Activated effector memory CD4-positive, alpha-beta T cell treated with anti-CD3 and anti-CD28 coated beads, Interleukin-2, amount 50 U/mL, for 16 hours (primary cell): ENCODE data around the gene SLC35E3.
A peak's percentile ranks its signal among the peaks of the same experiment; 100 is the strongest.
"Not testable (repeated sequence)": the region's sequence is repeated elsewhere in the genome, so short reads cannot be mapped to it uniquely, and the experiment has no call there.

Experiments
- DNase-seq: peaks from one replicate; pipeline ENCODE4 v3.0.0-alpha.2; 2020

Gene SLC35E3

GRCh38 chr12:68796399-68796798 is 50.4 kb downstream of the SLC35E3 start:
- no peak for DNase-seq

GRCh38 chr12:68798882-68799234 is 52.9 kb downstream of the SLC35E3 start:
- DNase-seq, result no peak

- DNase-seq, result no peak
These were observed 54.3 kb downstream of the SLC35E3 start for GRCh38 chr12:68800294-68800693.

- not testable (repeated sequence) for DNase-seq
These were observed 55.1 kb downstream of the SLC35E3 start for GRCh38 chr12:68801124-68801523.

- not testable (repeated sequence) for DNase-seq
These were observed 56.4 kb downstream of the SLC35E3 start for GRCh38 chr12:68802372-68802745.

GRCh38 chr12:68802911-68803651 is 57.1 kb downstream of the SLC35E3 start:
- DNase-seq, result not testable (repeated sequence)

GRCh38 chr12:68803948-68804656 is 58.1 kb downstream of the SLC35E3 start:
- DNase-seq, result no peak

- DNase-seq, result no peak
These were observed 58.9 kb downstream of the SLC35E3 start for GRCh38 chr12:68804657-68805591.

GRCh38 chr12:68805592-68806120 is 59.7 kb downstream of the SLC35E3 start:
- no peak for DNase-seq

GRCh38 chr12:68806488-68807237 is 60.7 kb downstream of the SLC35E3 start:
- DNase-seq, result no peak

- not testable (repeated sequence) for DNase-seq
These were observed 61.2 kb downstream of the SLC35E3 start for GRCh38 chr12:68807274-68807575.

GRCh38 chr12:68807576-68808387 is 61.8 kb downstream of the SLC35E3 start, which contains the start of gene MDM2:
MDM2 (plus strand) TSS chr12:68808177; CDS start chr12:68808478, 301 bp downstream.
- peak; percentile 98 for DNase-seq

- peak; percentile 86 for DNase-seq
These were observed 62.6 kb downstream of the SLC35E3 start for GRCh38 chr12:68808388-68809189.

GRCh38 chr12:68809190-68810026 is 63.4 kb downstream of the SLC35E3 start:
- no peak for DNase-seq

GRCh38 chr12:68810027-68810389 is 64.0 kb downstream of the SLC35E3 start:
- DNase-seq, result not testable (repeated sequence)

- DNase-seq, result not testable (repeated sequence)
These were observed 65.6 kb downstream of the SLC35E3 start for GRCh38 chr12:68811573-68811972.

- DNase-seq, result no peak
These were observed 66.7 kb downstream of the SLC35E3 start for GRCh38 chr12:68812553-68813241.

GRCh38 chr12:68813242-68813593 is 67.2 kb downstream of the SLC35E3 start:
- no peak for DNase-seq
